Panc1 (cell line): Measurements from ENCODE around the gene COLGALT1. TPM values are rescaled to one million over a fixed set of nuclear protein-coding genes. Genes with fewer than 3 reads are reported as not detected.

Experiments used
- ATAC-seq: fragments of 200-7000 bp; cut with Tn5 transposase; 2 replicates; pipeline ENCODE4 v1.9.1; 2020; ENCODE audit warnings: mild to moderate bottlenecking, moderate library complexity
- BruUV-seq: library from RNA; stranded (reverse); fragments of 400-500 nt; replicated peaks from 2 replicates; lab custom pipeline; 2021; lab: Mats Ljungman, UMichigan
- CTCF ChIA-PET: fragments of 300-600 bp; sonication (Branson Sonifier 250); formaldehyde crosslinking; loops from one replicate; lab custom pipeline; 2022; ENCODE audit warnings: antibody characterized with exemption; lab: Charles Lee
- POLR2A ChIA-PET: fragments of 300-600 bp; sonication (Branson Sonifier 250); formaldehyde crosslinking; loops from one replicate; lab custom pipeline; 2022; ENCODE audit warnings: antibody characterized with exemption; lab: Charles Lee
- DNase-seq: peaks from one replicate; pipeline ENCODE4 v3.0.0-alpha.2; 2010; ENCODE audit warnings: low read depth, low spot score
- H3K27ac ChIP-seq: 2 replicates; pipeline ENCODE4 v1.5.1; 2011; ENCODE audit warnings: mild to moderate bottlenecking, low read length, inconsistent platforms
- H3K27me3 ChIP-seq: fragments of 200-500 bp; sonication (Bioruptor generic); 2 replicates; pipeline ENCODE4 v1.6.0; 2014; ENCODE audit warnings: low read length, inconsistent platforms; ENCODE audit not compliant: control insufficient read depth, insufficient read depth
- H3K36me3 ChIP-seq: fragments of 200-500 bp; sonication (Bioruptor generic); 2 replicates; pipeline ENCODE4 v1.5.1; 2014; ENCODE audit warnings: inconsistent platforms, mild to moderate bottlenecking, low read length, moderate library complexity; ENCODE audit not compliant: control insufficient read depth, insufficient read depth
- H3K4me1 ChIP-seq: 2 replicates; pipeline ENCODE4 v1.5.1; 2011; ENCODE audit warnings: inconsistent platforms, mild to moderate bottlenecking, low read length, moderate library complexity; ENCODE audit not compliant: control insufficient read depth, insufficient read depth
- H3K4me3 ChIP-seq, 2 experiments: 2 replicates each; pipeline ENCODE4 v1.5.1; 2011 to 2012; ENCODE audit warnings: low read depth in 2 of 2, low read length in 2 of 2, mild to moderate bottlenecking in 2 of 2, inconsistent platforms in 1 of 2, moderate library complexity in 1 of 2
- H3K9me3 ChIP-seq: fragments of 200-500 bp; sonication (Bioruptor generic); 2 replicates; pipeline ENCODE4 v1.5.1; 2014; ENCODE audit warnings: low read depth, mild to moderate bottlenecking, inconsistent platforms, low read length, moderate library complexity; ENCODE audit not compliant: control insufficient read depth, insufficient read depth
- CTCF ChIP-seq: fragments of 450-650 bp; IDR thresholded peaks from 2 replicates; pipeline ENCODE4 v1.5.1; 2017; ENCODE audit warnings: mild to moderate bottlenecking
- POLR2AphosphoS5 ChIP-seq: IDR thresholded peaks from 2 replicates; pipeline ENCODE4 v1.6.1; 2012; ENCODE audit warnings: mild to moderate bottlenecking, low read depth, low read length, moderate library complexity
- SIN3A ChIP-seq: IDR thresholded peaks from 2 replicates; pipeline ENCODE4 v1.6.1; 2012; ENCODE audit warnings: low read depth, mild to moderate bottlenecking, low read length, moderate library complexity, borderline replicate concordance; ENCODE audit not compliant: insufficient read depth
- TCF7L2 ChIP-seq: IDR thresholded peaks from 2 replicates; pipeline ENCODE4 v1.6.1; 2011; ENCODE audit warnings: mild to moderate bottlenecking, low read depth, low read length, inconsistent platforms
- in situ Hi-C: cut with HindIII; loops from 2 replicates; pipeline ENCODE4 v1.10.0; 2016; ENCODE audit warnings: low sequenced_read_pairs, low pct_unique_long_range_greater_than_20kb
- intact Hi-C: fragments of 100-400 bp; cut with micrococcal nuclease; formaldehyde crosslinking; loops from one replicate; pipeline ENCODE4 v1.10.0; 2022; ENCODE audit not compliant: unreplicated experiment
- total RNA-seq: library from RNA; stranded (reverse); gene quantifications from one replicate; pipeline ENCODE4 v1.2.1, GENCODE V29; 2021; ENCODE audit not compliant: unreplicated experiment
- TF ChIP-seq, protein P1 (sequence below), 2 experiments: IDR thresholded peaks; 2 replicates each; pipeline ENCODE4 v1.6.1; 2011 to 2012; ENCODE audit warnings: low read depth in 2 of 2, control low read depth in 1 of 2, low read length in 1 of 2, mild to moderate bottlenecking in 1 of 2, moderate library complexity in 1 of 2; ENCODE audit not compliant: insufficient read depth in 1 of 2

Gene COLGALT1
- total RNA-seq, 1 experiment from 2014 or later = 97.2 TPM

- CTCF ChIA-PET = interaction anchor here (0.5 to 1.2 kb wide), 3 partner anchors 102 to 210 kb away, joined by 3 read pairs; no protein-coding TSS in a partner anchor
- in situ Hi-C loops = no loop called here
Measured at GRCh38 chr19:17556995-17557394, 1.5 kb downstream of the COLGALT1 start.

GRCh38 chr19:17557466-17557865 is 2.0 kb downstream of the COLGALT1 start:
- H3K4me3 ChIP-seq = no peak overlapping the region
- ATAC-seq (no peak), DNase-seq (no peak)
- in situ Hi-C loops = no loop called here
- no peaks in the 10 kb centered on the region for H3K9me3 ChIP-seq
- BruUV-seq = no TSS peak
- H3K36me3 ChIP-seq = peaks cover 4% of the 10 kb centered on the region
- H3K4me1 ChIP-seq = peaks cover 7% of the 10 kb centered on the region; the same call in 1 of the 2 replicates
- CTCF ChIA-PET = no interaction called here
- intact Hi-C loops = no loop called here
- H3K27me3 ChIP-seq = no peaks in the 10 kb centered on the region
- POLR2A ChIA-PET = no interaction called here
- H3K27ac ChIP-seq = no peak overlapping the region
- TF ChIP-seq, protein P1, sequence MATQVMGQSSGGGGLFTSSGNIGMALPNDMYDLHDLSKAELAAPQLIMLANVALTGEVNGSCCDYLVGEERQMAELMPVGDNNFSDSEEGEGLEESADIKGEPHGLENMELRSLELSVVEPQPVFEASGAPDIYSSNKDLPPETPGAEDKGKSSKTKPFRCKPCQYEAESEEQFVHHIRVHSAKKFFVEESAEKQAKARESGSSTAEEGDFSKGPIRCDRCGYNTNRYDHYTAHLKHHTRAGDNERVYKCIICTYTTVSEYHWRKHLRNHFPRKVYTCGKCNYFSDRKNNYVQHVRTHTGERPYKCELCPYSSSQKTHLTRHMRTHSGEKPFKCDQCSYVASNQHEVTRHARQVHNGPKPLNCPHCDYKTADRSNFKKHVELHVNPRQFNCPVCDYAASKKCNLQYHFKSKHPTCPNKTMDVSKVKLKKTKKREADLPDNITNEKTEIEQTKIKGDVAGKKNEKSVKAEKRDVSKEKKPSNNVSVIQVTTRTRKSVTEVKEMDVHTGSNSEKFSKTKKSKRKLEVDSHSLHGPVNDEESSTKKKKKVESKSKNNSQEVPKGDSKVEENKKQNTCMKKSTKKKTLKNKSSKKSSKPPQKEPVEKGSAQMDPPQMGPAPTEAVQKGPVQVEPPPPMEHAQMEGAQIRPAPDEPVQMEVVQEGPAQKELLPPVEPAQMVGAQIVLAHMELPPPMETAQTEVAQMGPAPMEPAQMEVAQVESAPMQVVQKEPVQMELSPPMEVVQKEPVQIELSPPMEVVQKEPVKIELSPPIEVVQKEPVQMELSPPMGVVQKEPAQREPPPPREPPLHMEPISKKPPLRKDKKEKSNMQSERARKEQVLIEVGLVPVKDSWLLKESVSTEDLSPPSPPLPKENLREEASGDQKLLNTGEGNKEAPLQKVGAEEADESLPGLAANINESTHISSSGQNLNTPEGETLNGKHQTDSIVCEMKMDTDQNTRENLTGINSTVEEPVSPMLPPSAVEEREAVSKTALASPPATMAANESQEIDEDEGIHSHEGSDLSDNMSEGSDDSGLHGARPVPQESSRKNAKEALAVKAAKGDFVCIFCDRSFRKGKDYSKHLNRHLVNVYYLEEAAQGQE (IDR thresholded peaks at IDR 0.05; ENCODE audit: insufficient read depth in 1 of 2, low read depth in 2 of 2, low read length in 1 of 2) = no peak
- TF ChIP-seq SIN3A = no peak
- no peak for TF ChIP-seq TCF7L2
- TF ChIP-seq CTCF = no peak
- TF ChIP-seq POLR2AphosphoS5 = no peak

More at GRCh38 chr19:17556995-17557394, 1.5 kb downstream of the COLGALT1 start:
- H3K4me3 ChIP-seq = peak overlapping the region; percentile 73 to 74
- POLR2A ChIA-PET = no interaction called here
- H3K36me3 ChIP-seq = peaks cover 4% of the 10 kb centered on the region
- BruUV-seq = TSS peak; percentile 95
- H3K27ac ChIP-seq = peak overlapping the region; percentile 79; the same call in 1 of the 2 replicates
- peaks cover 7% of the 10 kb centered on the region; the same call in 1 of the 2 replicates for H3K4me1 ChIP-seq
- TF ChIP-seq TCF7L2 (no peak), POLR2AphosphoS5 (no peak), SIN3A (no peak), CTCF (no peak)
- TF ChIP-seq, protein P1 (IDR thresholded peaks at IDR 0.05; ENCODE audit: insufficient read depth in 1 of 2, low read depth in 2 of 2, low read length in 1 of 2) = no peak
- H3K9me3 ChIP-seq = no peaks in the 10 kb centered on the region
- ATAC-seq (no peak), DNase-seq (no peak)
- H3K27me3 ChIP-seq = no peaks in the 10 kb centered on the region
- intact Hi-C loops = no loop called here
